Measurements from ENCODE around the gene SLC5A12.
"Not testable (repeated sequence)": the region's sequence is repeated elsewhere in the genome, so short reads cannot be mapped to it uniquely, and the experiment has no call there.

SLC5A12 gene

DNA sequence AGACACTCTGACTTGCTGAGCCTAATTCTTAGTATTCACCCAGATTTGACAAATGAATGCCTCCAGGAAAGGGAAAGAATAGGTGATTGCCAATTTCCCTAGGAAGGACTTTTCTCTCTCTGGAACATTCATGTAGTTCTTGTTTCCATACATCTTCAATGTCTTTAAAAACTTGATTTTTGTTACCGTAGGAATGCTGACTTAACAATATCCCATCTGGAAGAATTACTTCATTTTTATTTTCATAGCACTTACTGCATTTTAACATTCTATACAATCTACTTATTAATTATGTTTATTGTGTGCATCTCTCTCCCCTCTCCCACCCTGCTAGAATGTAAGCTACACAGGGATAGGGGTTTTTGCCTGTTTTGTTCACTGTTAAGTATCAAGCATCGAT lies 66.6 kb downstream of the SLC5A12 start:
- DNase-seq (ENCODE audit: low spot score): no peak

DNA sequence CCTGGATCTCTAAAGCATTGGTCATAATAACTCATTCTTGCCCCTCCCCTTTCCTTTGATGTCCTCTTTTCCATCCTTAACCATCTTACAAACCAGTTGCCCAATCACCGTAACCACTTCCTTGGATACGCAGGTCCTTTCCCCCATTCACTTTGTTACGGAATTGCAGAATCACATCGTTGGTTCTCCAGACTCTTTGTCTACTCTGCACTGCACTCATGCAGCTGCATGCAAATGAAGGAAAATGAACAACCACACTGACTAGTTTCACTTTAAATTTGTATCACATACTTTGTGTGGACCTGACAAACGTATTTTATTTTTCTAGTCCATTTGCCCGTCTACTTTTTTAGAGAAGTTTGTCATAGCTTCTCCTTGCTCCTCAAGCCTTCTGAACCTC lies 69.9 kb downstream of the SLC5A12 start:
- DNase-seq (ENCODE audit: low spot score): no peak

DNA sequence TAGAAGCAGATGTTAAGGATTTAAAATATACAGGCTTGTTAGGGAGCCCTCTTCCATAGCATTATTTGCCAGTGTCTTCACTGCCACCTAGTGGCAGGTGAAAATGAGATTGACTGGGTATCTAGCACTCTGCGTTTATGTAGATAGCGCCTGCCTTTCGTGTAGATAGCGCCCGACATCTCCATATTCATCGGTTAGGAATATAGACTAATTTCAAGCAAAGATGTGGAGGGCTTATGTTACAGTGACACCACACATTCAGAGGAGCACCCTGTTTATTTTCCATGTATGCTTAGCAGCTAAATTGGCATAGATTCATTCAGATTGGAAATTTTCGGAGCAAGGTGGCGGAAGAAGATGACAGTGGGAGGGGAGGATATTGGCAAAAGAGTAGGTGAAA lies 72.0 kb downstream of the SLC5A12 start:
- peak; percentile 69 for DNase-seq (ENCODE audit: low spot score)

DNA sequence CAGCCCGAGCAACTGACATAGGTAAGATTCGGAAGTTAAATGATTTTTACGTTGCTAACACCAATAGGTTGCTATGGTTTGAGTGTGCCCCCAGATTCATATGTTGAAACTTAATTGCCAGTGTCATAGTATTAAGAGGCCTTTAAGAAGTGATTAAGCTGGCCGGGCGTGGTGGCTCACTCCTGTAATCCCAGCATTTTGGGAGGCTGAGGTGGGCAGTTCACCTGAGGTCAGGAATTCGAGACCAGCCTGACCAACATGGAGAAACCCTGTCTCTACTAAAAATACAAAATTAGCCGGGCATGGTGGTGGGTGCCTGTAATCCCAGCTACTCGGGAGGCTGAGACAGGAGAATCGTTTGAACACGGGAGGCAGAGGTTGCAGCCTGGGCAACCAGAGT lies 78.5 kb downstream of the SLC5A12 start:
- DNase-seq (ENCODE audit: low spot score): not testable (repeated sequence)

DNA sequence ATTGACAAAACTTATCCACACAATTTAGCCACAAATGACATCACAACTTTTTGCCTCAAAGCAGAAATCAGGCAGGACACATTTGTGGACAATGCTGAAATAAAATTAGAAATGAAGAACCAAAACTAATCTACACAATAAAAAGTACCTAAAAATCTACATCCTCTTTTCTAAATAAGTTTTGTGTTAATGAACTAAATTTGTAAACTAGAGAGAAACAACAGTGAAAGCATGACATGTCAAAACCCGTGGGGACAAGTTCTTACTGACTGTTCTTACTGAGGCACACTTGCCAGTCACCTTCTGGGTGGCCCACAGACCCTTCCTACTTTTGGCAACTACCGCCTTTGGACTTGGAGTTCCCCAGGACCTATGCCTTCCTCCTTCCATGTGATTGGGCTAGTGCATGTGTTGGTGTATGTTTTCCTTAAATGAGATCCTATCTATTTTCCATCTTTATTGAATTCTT lies 89.1 kb downstream of the SLC5A12 start:
- DNase-seq (ENCODE audit: low spot score): no peak

DNA sequence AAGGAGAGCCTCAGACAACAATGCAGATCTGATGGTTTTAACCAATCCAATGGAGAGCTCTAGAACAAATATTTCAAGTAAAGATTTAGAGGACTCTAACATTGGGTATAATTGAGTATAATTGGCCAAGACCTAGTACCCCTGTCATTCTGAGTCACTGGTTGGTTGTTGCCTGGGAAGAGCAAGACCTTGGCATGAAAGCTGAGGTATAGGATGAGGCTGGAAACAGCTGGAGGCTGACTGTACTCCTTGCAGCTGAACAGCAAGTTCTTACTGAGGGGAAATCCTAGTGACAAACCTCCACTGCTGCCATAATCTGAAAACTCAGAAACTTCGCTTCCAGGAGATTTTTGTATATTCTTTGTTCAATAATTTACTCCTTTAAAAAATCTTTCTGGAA lies 95.5 kb downstream of the SLC5A12 start:
- no peak for DNase-seq (ENCODE audit: low spot score)

DNA sequence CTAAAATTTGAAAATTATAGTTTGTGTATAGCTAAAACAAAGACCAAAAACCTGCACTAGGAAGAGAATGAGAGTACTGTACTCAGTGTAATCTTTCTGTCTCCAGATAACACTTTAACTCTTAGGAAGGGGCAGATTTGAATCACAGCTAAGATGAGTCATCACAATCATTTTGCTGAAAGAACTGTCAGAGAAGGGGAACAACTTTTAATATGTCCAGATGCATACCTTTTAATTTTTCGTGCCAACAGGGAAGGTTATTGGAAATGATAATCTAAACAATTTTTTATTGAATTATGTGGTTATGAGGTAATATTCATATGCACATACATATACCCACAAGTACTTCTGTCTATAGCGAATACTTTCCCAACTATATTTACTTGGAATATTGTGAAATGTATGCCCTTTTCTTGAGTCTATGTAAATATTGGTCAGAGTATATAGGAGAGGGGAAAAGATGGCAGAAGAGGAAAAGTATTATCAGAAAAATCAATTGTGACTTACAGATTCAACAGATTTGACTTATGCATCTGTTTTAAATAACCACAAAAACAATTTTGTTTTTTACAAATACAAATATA lies 98.7 kb downstream of the SLC5A12 start:
- DNase-seq (ENCODE audit: low spot score): peak; percentile 79

DNA sequence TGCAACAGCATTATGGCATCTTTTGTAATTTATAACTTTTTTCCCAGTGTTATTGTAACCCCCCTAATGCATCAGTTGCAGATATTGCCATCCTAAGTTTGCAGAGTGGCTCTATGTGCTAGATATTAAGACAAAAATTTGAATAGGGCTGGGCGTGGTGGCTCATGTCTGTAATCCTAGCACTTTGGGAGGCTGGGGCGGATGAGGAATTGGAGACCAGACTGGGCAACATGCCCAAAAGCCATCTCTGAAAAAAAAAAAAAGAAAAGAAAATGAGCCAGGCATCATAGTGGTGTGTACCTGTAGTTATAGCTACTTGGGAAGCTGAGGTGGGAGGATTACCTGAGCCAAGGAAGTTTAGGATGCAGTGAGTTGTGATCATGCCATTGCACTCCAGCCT lies 99.7 kb downstream of the SLC5A12 start:
- no peak for DNase-seq (ENCODE audit: low spot score)

DNA sequence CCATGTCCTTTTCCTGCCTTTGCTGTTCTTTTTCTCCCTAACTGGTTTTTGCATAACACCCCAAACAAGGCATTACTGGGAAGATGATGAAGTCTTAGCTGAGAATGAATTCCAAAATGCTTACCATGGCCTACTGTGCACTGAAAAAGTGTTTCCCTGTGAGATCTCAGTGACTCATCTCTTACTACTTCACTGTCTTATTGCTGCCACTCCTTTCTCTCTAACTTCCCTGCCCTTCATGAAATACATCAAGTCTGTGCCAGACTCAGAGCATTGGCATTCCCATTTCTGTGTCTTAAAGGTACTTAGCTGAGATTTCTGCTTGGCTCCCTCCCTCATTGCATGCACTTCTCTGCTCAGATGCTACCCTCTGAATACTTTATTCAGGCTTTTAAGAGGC lies 100.7 kb downstream of the SLC5A12 start:
- DNase-seq (ENCODE audit: low spot score): peak; percentile 69

DNA sequence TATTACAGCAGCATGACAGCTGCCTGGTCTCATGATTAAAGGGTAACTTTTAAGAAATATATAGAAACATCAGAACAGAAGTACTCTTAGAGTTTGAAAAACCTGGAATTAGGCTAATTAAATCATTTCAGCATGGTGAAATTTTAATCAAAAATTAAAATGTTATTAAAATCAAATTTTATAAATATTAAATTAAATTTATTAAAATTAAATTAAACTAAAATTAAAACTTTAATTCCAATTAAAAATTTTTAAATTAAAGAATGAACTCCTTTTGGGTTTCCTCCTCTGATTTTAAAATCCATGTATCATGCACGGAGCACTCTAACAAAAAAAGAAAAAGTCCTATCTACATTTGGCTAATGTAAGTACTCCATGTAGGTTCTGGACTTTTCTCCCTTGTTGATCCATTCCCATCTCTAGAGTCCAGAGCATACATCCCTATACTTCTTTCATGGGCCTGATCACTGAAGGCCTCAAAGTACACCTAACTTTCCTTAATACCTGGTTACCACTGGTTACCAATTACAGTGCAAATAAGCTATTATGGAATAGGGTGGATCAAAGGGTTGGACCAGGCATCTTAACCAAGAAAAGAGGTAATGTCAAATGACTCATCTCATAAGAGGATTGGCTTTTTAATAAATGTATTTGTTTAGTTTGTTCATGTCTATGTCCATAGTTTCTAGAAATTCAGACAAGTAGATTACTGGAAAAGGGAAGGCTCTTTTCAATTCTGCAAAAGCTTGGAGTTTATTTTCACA lies 101.4 kb downstream of the SLC5A12 start:
- no peak for DNase-seq (ENCODE audit: low spot score)

DNA sequence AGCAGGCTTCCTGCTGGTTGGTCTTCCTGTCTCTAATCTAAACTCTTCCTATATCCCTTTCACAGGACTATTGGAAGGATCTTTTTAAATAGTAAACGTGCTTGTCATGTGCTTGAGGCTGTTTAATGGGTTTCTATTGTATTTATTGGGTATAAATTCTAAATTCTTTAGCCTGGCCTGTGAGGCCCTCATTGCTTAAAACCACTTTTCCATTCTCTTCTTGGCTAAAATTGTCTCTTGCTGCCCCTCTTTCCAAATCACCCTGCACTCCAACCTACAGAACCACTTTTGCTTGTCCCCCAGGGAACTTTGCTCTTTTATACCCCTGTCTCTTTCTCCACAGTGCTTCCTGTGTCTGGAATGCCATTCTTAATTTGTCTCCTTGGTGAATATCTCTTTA lies 103.4 kb downstream of the SLC5A12 start:
- no peak for DNase-seq (ENCODE audit: low spot score)
